Epidermal melanocyte (primary cell): Measurements from ENCODE around the gene CDKN2D.

Experiments used
- DNase-seq: peaks from one replicate; pipeline ENCODE4 v3.0.0; 2011; ENCODE audit warnings: low spot score; ENCODE audit not compliant: insufficient read length

The CDKN2D gene

GRCh38 chr19:10521461-10522171, 47.2 kb downstream of the CDKN2D start:
- DNase-seq = peak; percentile 9

GRCh38 chr19:10520652-10521318, 48.0 kb downstream of the CDKN2D start:
- peak; percentile 11 for DNase-seq

GRCh38 chr19:10519421-10519820, 49.4 kb downstream of the CDKN2D start:
- peak; percentile 8 for DNase-seq

GRCh38 chr19:10518444-10519361, 50.1 kb downstream of the CDKN2D start:
- peak; percentile 9 for DNase-seq

- DNase-seq = peak; percentile 16
Observed at GRCh38 chr19:10517760-10518443, 50.9 kb downstream of the CDKN2D start.

- DNase-seq = peak; percentile 16
Observed at GRCh38 chr19:10517361-10517759, 51.4 kb downstream of the CDKN2D start, which contains the start of gene S1PR5. TSS of gene S1PR5 (minus strand) at chr19:10517447. CDS start at chr19:10515011, 2,436 bp downstream.

GRCh38 chr19:10516671-10517286, 52.0 kb downstream of the CDKN2D start:
- peak; percentile 11 for DNase-seq
